ENCODE data around the gene USP36. TPM values are rescaled to one million over a fixed set of nuclear protein-coding genes. Genes with fewer than 3 reads are reported as not detected.

USP36 gene
- polyA plus RNA-seq, 1 experiment: 18.3 TPM

DNA sequence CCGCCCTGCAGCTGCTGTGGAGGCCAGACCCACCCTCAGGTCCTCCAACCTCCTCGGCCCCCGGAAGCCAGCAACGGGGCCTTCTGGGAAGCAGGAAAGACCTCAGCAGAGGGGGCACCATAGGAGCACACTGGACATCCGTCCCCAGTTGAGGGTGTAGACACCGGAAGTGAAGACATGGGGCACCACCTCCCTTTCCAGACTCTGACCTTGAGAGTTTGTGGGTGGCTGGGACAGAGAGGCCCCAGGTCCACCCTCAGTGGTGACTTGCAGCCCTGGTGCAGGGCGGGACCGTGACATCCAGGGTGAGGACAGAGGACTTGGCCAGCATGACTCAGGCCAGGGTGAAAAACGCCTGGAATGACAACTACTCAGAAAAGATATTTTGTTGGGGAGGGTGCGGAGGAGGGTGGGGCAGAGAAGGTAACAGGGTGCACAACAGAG is 42.5 kb upstream of the USP36 start:
- POLR2A ChIA-PET: interaction anchor here (0.9 to 1.6 kb wide), 9 partner anchors 12 to 97 kb away, joined by 3 to 7 read pairs (median 4); partner anchors contain the start of gene LGALS3BP
- TF ChIP-seq, protein P1, sequence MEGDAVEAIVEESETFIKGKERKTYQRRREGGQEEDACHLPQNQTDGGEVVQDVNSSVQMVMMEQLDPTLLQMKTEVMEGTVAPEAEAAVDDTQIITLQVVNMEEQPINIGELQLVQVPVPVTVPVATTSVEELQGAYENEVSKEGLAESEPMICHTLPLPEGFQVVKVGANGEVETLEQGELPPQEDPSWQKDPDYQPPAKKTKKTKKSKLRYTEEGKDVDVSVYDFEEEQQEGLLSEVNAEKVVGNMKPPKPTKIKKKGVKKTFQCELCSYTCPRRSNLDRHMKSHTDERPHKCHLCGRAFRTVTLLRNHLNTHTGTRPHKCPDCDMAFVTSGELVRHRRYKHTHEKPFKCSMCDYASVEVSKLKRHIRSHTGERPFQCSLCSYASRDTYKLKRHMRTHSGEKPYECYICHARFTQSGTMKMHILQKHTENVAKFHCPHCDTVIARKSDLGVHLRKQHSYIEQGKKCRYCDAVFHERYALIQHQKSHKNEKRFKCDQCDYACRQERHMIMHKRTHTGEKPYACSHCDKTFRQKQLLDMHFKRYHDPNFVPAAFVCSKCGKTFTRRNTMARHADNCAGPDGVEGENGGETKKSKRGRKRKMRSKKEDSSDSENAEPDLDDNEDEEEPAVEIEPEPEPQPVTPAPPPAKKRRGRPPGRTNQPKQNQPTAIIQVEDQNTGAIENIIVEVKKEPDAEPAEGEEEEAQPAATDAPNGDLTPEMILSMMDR (IDR thresholded peaks at IDR 0.05; ENCODE audit: low read depth, low read length): no peak
- CTCF ChIA-PET: interaction anchor here (1.1 to 2.0 kb wide), 2 partner anchors 17 kb away, joined by 4 to 7 read pairs; no protein-coding TSS in a partner anchor
- no peaks in the 10 kb centered on the region for H3K27me3 ChIP-seq (ENCODE audit: control insufficient read depth, insufficient read depth, low read length)
- peak overlapping the region; percentile 99 for H3K27ac ChIP-seq (ENCODE audit: low read depth, low read length)
- DNase-seq (ENCODE audit: low read depth, low spot score): no peak
- peak overlapping the region; percentile 50; the same call in 1 of the 2 replicates for H3K4me3 ChIP-seq (ENCODE audit: low read depth, low read length)
- no peaks in the 10 kb centered on the region; the same call in 1 of the 2 replicates for H3K9me3 ChIP-seq (ENCODE audit: control insufficient read depth, insufficient read depth, low read length)

DNA sequence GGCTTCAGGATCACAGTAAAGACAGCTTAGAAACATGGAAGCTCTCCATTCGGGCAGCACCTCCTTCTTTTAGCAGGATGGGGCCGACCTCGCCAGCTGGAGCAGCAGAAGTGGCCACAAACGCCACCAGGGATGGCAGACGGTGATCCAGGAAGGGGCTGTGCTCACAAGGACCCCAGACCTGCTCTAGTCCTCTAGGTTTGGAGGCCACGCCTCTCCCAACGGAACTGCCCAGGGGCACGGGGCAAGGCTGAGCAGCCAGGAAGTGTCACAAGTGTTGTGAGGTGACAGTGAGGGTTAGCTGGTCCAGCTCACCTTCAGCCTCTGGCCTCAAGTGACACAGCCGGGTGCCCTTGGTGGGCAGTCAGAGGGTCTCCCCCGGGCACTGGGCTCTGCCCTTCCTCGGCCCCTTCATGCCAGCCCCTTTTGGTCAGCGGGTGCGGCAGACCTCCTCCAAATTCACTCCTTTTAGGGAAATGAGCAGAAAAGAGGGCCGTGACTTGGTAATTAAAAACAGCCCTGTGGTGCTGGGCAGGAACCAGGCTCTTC is 42.0 kb upstream of the USP36 start:
- TF ChIP-seq, protein P1 (IDR thresholded peaks at IDR 0.05; ENCODE audit: low read depth, low read length): no peak
- no peaks in the 10 kb centered on the region; the same call in 1 of the 2 replicates for H3K9me3 ChIP-seq (ENCODE audit: control insufficient read depth, insufficient read depth, low read length)
- H3K4me3 ChIP-seq (ENCODE audit: low read depth, low read length): no peak overlapping the region
- ChIA-PET POLR2A (interaction anchor here (0.6 to 1.5 kb wide), 2 partner anchors 9 to 60 kb away, joined by 3 to 4 read pairs; no protein-coding TSS in a partner anchor), CTCF (interaction anchor here (1.1 kb wide), 1 partner anchor 16 kb away, joined by 4 read pairs; no protein-coding TSS in a partner anchor)
- DNase-seq (ENCODE audit: low read depth, low spot score): no peak
- H3K27me3 ChIP-seq (ENCODE audit: control insufficient read depth, insufficient read depth, low read length): no peaks in the 10 kb centered on the region
- peak overlapping the region; percentile 99 for H3K27ac ChIP-seq (ENCODE audit: low read depth, low read length)

DNA sequence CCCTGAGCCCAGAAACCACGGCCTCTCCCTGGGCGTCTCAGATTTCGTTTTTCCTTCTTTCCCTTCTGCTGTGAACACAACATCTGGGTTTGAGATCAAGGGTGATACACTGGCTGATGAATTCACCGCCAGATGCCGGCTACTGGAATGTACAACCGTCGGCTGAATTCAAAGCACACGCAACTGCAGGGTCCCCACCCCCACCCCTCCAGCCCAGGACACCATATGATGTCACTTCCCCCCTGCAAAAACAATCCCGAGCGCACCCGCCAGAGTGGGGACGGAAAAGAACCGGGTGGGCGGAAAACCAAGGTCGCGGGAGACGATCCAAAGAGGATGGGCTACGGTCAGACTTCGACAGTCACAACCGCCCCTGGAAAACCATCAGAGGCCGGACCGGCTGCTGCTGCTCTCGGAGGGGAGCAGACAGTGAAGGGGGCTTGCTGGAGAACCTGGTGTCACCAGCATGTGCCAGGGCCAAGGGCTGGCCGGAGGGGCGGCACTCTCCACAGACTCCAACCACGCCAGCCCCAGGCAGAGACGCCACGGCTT is 39.1 kb upstream of the USP36 start:
- no peaks in the 10 kb centered on the region for H3K27me3 ChIP-seq (ENCODE audit: control insufficient read depth, insufficient read depth, low read length)
- H3K27ac ChIP-seq (ENCODE audit: low read depth, low read length): peak overlapping the region; percentile 97
- DNase-seq (ENCODE audit: low read depth, low spot score): peak; percentile 92
- TF ChIP-seq, protein P1 (IDR thresholded peaks at IDR 0.05; ENCODE audit: low read depth, low read length): no peak
- peak overlapping the region; percentile 38 for H3K4me3 ChIP-seq (ENCODE audit: low read depth, low read length)
- ChIA-PET POLR2A (interaction anchor here (0.7 kb wide), 1 partner anchor 28 kb away, joined by 3 read pairs; no protein-coding TSS in a partner anchor), CTCF (interaction anchor here (0.6 to 2.7 kb wide), 3 partner anchors 14 to 96 kb away, joined by 4 to 15 read pairs (median 11); no protein-coding TSS in a partner anchor)
- no peaks in the 10 kb centered on the region; the same call in 1 of the 2 replicates for H3K9me3 ChIP-seq (ENCODE audit: control insufficient read depth, insufficient read depth, low read length)

DNA sequence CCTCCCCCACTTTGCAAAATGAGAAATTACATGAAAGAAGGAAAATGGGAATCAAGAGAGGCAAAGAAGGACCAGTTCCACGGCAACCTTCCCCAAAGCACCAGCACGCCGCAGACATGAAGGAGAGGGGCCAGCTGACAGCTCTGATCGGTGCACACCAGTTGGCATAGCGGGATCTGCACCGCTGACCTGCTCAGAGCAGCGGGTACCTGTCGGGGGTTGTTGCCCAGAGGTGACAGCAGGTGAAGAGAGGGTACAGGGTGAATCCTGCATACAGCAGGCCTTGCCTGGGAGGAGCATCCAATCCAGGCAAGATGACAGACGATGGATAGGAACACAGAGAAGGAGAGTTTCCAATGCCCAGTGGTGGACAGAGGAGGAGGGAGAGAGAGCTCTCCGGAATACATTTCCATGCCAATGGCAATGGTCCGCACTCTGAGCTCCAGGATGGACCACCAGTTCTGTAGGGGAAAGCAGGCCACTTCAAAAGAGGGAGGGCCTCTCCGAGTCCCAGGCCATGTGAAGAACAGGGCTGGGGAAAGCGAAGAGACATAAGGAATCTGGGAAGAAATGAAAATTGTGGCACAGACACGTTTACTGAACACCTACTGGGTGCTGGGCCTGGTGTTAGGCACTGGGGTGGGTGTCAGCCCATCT is 38.4 kb upstream of the USP36 start:
- CTCF ChIA-PET: interaction anchor here (2.7 kb wide), 1 partner anchor 13 kb away, joined by 15 read pairs; no protein-coding TSS in a partner anchor
- no peaks in the 10 kb centered on the region; the same call in 1 of the 2 replicates for H3K9me3 ChIP-seq (ENCODE audit: control insufficient read depth, insufficient read depth, low read length)
- peak overlapping the region; percentile 38 for H3K4me3 ChIP-seq (ENCODE audit: low read depth, low read length)

More for the DNA sequence above, 38.4 kb upstream of the USP36 start:
- TF ChIP-seq, protein P1 (IDR thresholded peaks at IDR 0.05; ENCODE audit: low read depth, low read length): no peak
- POLR2A ChIA-PET: interaction anchor here (0.7 kb wide), 1 partner anchor 29 kb away, joined by 3 read pairs; no protein-coding TSS in a partner anchor
- H3K27ac ChIP-seq (ENCODE audit: low read depth, low read length): peak overlapping the region; percentile 97
- no peak for DNase-seq (ENCODE audit: low read depth, low spot score)
- H3K27me3 ChIP-seq (ENCODE audit: control insufficient read depth, insufficient read depth, low read length): no peaks in the 10 kb centered on the region
